ENCODE results near the gene ULBP3. TPM values are rescaled to one million over a fixed set of nuclear protein-coding genes. Genes with fewer than 3 reads are reported as not detected.

Gene ULBP3
- total RNA-seq, 1 experiment from 2014 or later: 8.1 TPM

DNA sequence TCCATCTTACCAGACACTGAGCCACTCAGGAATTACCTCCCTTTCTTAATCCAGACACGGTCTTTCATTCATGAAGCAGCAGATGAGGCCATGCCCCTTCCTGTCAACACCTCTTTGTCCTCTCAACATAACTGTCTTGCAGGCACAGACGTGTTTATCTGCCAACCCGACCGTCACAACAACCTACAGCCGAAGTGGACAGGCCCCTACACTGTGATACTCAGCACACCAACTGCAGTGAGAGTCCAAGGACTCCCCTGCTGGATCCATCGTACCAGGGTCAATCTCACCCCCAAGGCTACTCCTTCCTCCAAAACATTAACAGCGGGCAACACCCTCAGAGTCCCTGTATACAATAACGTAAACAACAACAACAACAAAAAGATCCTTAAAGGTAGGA is 30.6 kb upstream of the ULBP3 start:
- H3K9me3 ChIP-seq: no peaks in the 10 kb centered on the region
- no peaks in the 10 kb centered on the region for H3K4me1 Mint-ChIP-seq (ENCODE audit: low read depth, unreplicated experiment)
- ChIA-PET CTCF (no interaction called here), POLR2A (no interaction called here)
- H3K36me3 ChIP-seq (ENCODE audit: control insufficient read depth, insufficient read depth, low read length): no peaks in the 10 kb centered on the region
- no peaks in the 10 kb centered on the region for H3K27me3 ChIP-seq (replicated peaks; ENCODE audit: control insufficient read depth, insufficient read depth, low read length)
- no peaks in the 10 kb centered on the region for H3K36me3 Mint-ChIP-seq (ENCODE audit: insufficient read depth, unreplicated experiment)
- H3K4me3 ChIP-seq (ENCODE audit: low read depth, low read length): no peak overlapping the region
- H3K4me1 ChIP-seq: no peaks in the 10 kb centered on the region
- DNase-seq: no peak
- TF ChIP-seq, protein P1, sequence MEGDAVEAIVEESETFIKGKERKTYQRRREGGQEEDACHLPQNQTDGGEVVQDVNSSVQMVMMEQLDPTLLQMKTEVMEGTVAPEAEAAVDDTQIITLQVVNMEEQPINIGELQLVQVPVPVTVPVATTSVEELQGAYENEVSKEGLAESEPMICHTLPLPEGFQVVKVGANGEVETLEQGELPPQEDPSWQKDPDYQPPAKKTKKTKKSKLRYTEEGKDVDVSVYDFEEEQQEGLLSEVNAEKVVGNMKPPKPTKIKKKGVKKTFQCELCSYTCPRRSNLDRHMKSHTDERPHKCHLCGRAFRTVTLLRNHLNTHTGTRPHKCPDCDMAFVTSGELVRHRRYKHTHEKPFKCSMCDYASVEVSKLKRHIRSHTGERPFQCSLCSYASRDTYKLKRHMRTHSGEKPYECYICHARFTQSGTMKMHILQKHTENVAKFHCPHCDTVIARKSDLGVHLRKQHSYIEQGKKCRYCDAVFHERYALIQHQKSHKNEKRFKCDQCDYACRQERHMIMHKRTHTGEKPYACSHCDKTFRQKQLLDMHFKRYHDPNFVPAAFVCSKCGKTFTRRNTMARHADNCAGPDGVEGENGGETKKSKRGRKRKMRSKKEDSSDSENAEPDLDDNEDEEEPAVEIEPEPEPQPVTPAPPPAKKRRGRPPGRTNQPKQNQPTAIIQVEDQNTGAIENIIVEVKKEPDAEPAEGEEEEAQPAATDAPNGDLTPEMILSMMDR (IDR thresholded peaks at IDR 0.05; ENCODE audit: insufficient read depth in 1 of 2, low read depth in 1 of 2, low read length in 1 of 2, severe bottlenecking in 1 of 2, unreplicated experiment in 1 of 2): no peak
- H3K27me3 Mint-ChIP-seq (ENCODE audit: insufficient read depth, unreplicated experiment): peaks cover 12% of the 10 kb centered on the region
- intact Hi-C loops (cut with micrococcal nuclease; ENCODE audit: unreplicated experiment): no loop called here
- no peaks in the 10 kb centered on the region for H3K9me3 Mint-ChIP-seq (ENCODE audit: unreplicated experiment)
- H3K4me3 Mint-ChIP-seq (ENCODE audit: unreplicated experiment): no peak overlapping the region
- H3K27ac Mint-ChIP-seq (ENCODE audit: unreplicated experiment): no peak overlapping the region
- no TSS peak for BruUV-seq (replicated peaks)

DNA sequence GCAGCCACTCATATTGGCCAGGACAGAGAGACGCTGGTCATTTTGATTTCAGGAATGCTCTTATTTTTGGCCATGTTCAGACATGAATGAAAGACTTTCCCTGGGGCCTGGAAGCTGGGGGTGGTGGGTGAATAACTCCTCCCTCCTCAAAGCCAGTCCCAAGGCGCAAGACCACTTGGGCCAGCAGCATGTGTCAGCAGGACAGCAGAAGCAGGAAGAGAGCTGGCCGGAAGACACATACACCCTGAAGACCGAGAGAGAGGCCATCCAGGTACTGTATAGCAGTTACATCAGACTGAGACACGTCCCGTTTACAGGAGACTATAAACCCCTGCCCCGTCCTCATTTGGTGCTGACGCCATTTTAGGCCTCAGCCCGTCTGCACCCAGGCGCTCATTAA is 29.2 kb upstream of the ULBP3 start:
- Histone ChIP-seq H3K9me3 (no peaks in the 10 kb centered on the region), H3K4me3 (ENCODE audit: low read depth, low read length) (no peak overlapping the region), H3K27me3 (replicated peaks; ENCODE audit: control insufficient read depth, insufficient read depth, low read length) (no peaks in the 10 kb centered on the region), H3K4me1 (no peaks in the 10 kb centered on the region), H3K36me3 (ENCODE audit: control insufficient read depth, insufficient read depth, low read length) (no peaks in the 10 kb centered on the region)
- BruUV-seq (replicated peaks): no TSS peak
- H3K36me3 Mint-ChIP-seq (ENCODE audit: insufficient read depth, unreplicated experiment): no peaks in the 10 kb centered on the region
- H3K9me3 Mint-ChIP-seq (ENCODE audit: unreplicated experiment): no peaks in the 10 kb centered on the region
- TF ChIP-seq, protein P1 (IDR thresholded peaks at IDR 0.05; ENCODE audit: insufficient read depth in 1 of 2, low read depth in 1 of 2, low read length in 1 of 2, severe bottlenecking in 1 of 2, unreplicated experiment in 1 of 2): no peak
- intact Hi-C loops (cut with micrococcal nuclease; ENCODE audit: unreplicated experiment): no loop called here
- ChIA-PET CTCF (no interaction called here), POLR2A (no interaction called here)
- H3K27me3 Mint-ChIP-seq (ENCODE audit: insufficient read depth, unreplicated experiment): peaks cover 10% of the 10 kb centered on the region
- DNase-seq: no peak
- H3K4me3 Mint-ChIP-seq (ENCODE audit: unreplicated experiment): no peak overlapping the region
- no peak overlapping the region for H3K27ac Mint-ChIP-seq (ENCODE audit: unreplicated experiment)
- no peaks in the 10 kb centered on the region for H3K4me1 Mint-ChIP-seq (ENCODE audit: low read depth, unreplicated experiment)

DNA sequence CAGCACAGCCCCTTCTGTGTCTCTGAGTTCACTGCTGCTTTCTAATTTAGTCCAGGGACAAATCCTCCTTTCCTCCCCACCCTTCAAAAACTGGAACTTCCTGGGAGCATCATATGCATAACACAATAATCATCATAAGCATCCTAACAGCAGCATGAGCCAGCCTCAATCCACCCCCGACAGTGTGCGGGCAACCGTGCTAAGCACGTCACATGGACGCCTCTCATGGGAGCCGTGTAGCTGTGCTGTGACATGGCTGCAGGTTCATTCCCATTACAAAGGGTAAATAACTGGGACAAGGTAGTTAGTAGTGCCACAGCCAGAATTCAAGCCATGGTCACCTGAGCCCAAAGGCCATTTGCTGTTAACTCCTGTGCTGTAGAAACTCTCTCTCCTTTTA is 24.5 kb upstream of the ULBP3 start:
- no peaks in the 10 kb centered on the region for H3K9me3 ChIP-seq
- no peak for DNase-seq
- H3K4me3 Mint-ChIP-seq (ENCODE audit: unreplicated experiment): no peak overlapping the region
- TF ChIP-seq, protein P1 (IDR thresholded peaks at IDR 0.05; ENCODE audit: insufficient read depth in 1 of 2, low read depth in 1 of 2, low read length in 1 of 2, severe bottlenecking in 1 of 2, unreplicated experiment in 1 of 2): no peak
- intact Hi-C loops (cut with micrococcal nuclease; ENCODE audit: unreplicated experiment): no loop called here
- no peaks in the 10 kb centered on the region for H3K36me3 Mint-ChIP-seq (ENCODE audit: insufficient read depth, unreplicated experiment)
- H3K4me3 ChIP-seq (ENCODE audit: low read depth, low read length): no peak overlapping the region
- H3K4me1 Mint-ChIP-seq (ENCODE audit: low read depth, unreplicated experiment): no peaks in the 10 kb centered on the region
- ChIA-PET CTCF (no interaction called here), POLR2A (no interaction called here)
- no peaks in the 10 kb centered on the region for H3K9me3 Mint-ChIP-seq (ENCODE audit: unreplicated experiment)
- no peaks in the 10 kb centered on the region for H3K27me3 ChIP-seq (replicated peaks; ENCODE audit: control insufficient read depth, insufficient read depth, low read length)
- no TSS peak for BruUV-seq (replicated peaks)
- H3K4me1 ChIP-seq: no peaks in the 10 kb centered on the region
- H3K27ac Mint-ChIP-seq (ENCODE audit: unreplicated experiment): no peak overlapping the region
- H3K27me3 Mint-ChIP-seq (ENCODE audit: insufficient read depth, unreplicated experiment): peaks cover 14% of the 10 kb centered on the region
- H3K36me3 ChIP-seq (ENCODE audit: control insufficient read depth, insufficient read depth, low read length): no peaks in the 10 kb centered on the region

All from Caco-2 (cell line).